ES-I3 (cell line): ENCODE data around the gene RPS6KA2.

Source experiments
- H3K36me3 ChIP-seq: 2 replicates; pipeline ENCODE4 v1.6.1; 2013; ENCODE audit warnings: mild to moderate bottlenecking, low read length, control low read depth, moderate library complexity; ENCODE audit not compliant: insufficient read depth
- H3K4me1 ChIP-seq: 2 replicates; pipeline ENCODE4 v1.6.1; 2013; ENCODE audit warnings: mild to moderate bottlenecking, control low read depth, low read length; ENCODE audit not compliant: insufficient read depth
- H3K9ac ChIP-seq: 2 replicates; pipeline ENCODE4 v1.6.1; 2013; ENCODE audit warnings: low read depth, mild to moderate bottlenecking, low read length, moderate library complexity
- H3K9me3 ChIP-seq: 2 replicates; pipeline ENCODE4 v1.6.1; 2013; ENCODE audit warnings: mild to moderate bottlenecking, low read length, moderate library complexity; ENCODE audit not compliant: control insufficient read depth, insufficient read depth

Gene RPS6KA2

GRCh38 chr6:166418691-166419143 is 208.3 kb downstream of the RPS6KA2 start:
- 0 out of 2 replicates have a peak, but pooled peaks cover 4% of the 10 kb centered on the region for H3K4me1 ChIP-seq
- no peak overlapping the region for H3K9ac ChIP-seq
- no peaks in the 10 kb centered on the region for H3K36me3 ChIP-seq
- H3K9me3 ChIP-seq = no peaks in the 10 kb centered on the region

DNA sequence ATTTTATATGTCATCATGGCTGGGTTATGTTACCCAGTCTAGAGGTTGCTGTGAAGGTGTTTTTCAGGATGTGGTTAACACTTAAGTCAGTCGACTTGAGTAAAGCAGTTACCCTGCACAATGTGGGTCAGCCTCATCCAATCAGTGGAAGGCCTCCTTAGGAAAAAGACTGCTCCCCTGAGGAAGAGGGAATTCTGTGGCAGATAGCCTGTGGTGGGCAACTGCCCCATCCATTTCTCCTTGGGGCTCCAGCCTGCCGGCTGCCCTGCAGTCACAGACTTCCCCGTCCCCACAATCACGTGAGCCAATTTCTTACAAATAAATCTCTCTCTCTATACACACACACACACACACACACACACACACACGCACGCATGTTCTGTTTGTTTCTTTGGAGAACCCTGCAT is 209.8 kb downstream of the RPS6KA2 start:
- Histone ChIP-seq H3K9me3 (no peaks in the 10 kb centered on the region), H3K36me3 (no peaks in the 10 kb centered on the region), H3K4me1 (0 out of 2 replicates have a peak, but pooled peaks cover 4% of the 10 kb centered on the region), H3K9ac (no peak overlapping the region)

- H3K36me3 ChIP-seq = no peaks in the 10 kb centered on the region
- no peaks in the 10 kb centered on the region for H3K4me1 ChIP-seq
- H3K9ac ChIP-seq = no peak overlapping the region
- no peaks in the 10 kb centered on the region for H3K9me3 ChIP-seq
Measured at GRCh38 chr6:166415833-166416347, 211.2 kb downstream of the RPS6KA2 start.

DNA sequence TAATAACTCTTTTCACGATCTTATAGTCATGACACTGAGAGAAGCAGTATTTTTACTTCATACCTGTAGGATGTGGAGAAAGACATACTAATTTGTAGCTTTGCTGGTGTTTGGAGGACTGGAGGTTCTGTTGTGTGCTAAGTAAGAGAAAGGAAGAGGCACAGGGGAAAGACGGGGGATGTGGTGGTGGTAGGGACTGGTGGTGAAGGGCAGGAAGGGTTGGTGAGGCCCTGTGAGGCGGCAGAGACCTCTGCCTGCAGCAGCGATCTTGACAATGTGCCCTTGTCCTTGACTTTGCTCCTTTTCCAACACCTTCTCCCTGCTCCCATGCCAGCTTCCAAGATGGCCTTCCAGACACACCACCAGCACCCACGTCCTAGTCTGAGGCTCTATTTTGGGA is 211.7 kb downstream of the RPS6KA2 start:
- H3K36me3 ChIP-seq = no peaks in the 10 kb centered on the region
- H3K4me1 ChIP-seq = peaks cover 3% of the 10 kb centered on the region
- H3K9me3 ChIP-seq = no peaks in the 10 kb centered on the region
- no peak overlapping the region for H3K9ac ChIP-seq

DNA sequence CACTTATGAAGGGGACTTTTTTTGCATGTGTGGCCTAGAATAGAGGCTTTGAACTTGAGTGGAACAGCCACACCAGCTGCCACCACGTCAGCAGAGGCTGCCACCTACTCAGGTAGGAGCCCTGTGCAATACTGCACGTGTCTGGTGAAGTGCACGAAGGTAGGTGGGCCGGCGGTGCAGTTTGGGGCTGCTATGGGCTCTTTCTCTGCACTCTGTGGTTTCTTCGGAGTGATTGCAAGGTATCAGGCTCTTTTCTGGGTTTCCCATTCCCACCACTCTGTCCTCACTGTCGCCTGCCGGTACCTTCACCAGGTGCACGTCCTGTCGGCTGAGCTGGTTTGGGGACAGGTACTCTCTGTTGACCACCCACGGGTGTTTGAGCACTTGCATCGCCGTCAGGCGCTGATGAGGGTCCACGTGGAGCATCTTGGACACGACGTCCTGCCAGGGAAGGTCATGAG is 213.5 kb downstream of the RPS6KA2 start:
- Histone ChIP-seq H3K4me1 (peaks cover 13% of the 10 kb centered on the region), H3K9me3 (no peaks in the 10 kb centered on the region), H3K36me3 (no peaks in the 10 kb centered on the region), H3K9ac (no peak overlapping the region)

DNA sequence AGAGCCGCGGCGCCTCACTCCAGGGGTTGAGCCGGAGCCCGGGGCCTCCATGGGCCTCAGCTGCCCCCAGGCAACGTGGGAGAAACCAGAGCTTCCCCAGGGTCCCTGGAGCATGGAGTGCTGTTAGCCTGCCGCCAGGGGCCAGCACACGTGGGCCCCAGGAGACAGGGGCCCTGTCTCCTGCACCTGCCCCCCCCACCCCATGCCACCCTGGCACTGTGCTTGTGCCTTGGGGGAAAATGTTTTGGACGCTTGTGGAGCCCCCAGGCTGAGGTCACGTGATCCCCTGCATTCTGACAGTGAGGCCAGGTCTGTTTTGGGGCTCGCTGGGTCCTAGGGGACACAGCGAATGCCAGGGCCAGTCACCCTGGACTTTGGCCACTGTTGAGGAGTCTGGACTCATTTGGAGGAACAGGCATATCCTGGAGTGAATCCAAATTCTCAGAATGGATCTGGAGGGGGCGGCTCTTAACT is 214.1 kb downstream of the RPS6KA2 start:
- Histone ChIP-seq H3K9me3 (no peaks in the 10 kb centered on the region), H3K36me3 (no peaks in the 10 kb centered on the region), H3K4me1 (peaks cover 13% of the 10 kb centered on the region), H3K9ac (no peak overlapping the region)

DNA sequence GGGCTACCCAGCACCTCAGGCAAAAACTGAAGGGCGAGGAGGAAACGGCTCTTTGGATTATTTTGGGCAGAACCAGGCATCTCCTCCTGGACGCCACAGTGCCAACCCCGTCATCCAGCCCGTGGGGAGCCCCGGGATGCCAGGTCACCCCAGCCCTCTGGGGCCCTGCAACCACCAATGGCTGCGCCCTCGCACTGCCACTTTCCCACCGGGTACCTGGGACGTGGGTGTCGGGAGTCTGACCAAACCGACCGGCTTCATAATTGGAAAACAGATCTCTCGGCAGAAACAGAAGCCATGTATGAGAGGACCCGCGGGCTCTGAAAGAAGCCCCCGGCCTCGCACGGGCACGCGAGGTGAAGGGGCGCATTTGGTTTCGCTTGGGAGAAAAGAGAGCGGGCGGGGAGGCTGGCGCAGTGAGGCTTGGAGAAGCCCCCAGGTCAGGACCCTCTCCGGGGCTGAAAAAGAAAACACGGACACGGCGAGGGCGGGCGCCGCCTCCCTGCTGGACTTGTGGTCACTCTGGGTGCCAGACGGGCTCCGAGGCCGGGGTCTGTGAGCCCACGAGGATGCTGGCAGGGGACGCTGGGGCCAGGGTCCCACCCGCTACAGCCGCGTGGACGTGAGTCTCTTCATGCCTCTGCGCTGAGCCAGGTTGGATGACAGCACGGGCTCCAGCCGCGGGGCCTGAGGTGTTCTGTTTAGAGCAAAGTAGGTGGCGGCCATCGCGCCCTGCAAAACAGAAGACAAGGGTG is 214.7 kb downstream of the RPS6KA2 start:
- Histone ChIP-seq H3K4me1 (peaks cover 13% of the 10 kb centered on the region), H3K36me3 (no peaks in the 10 kb centered on the region), H3K9me3 (no peaks in the 10 kb centered on the region), H3K9ac (no peak overlapping the region)

- H3K36me3 ChIP-seq = no peaks in the 10 kb centered on the region
- H3K9ac ChIP-seq = no peak overlapping the region
- peaks cover 13% of the 10 kb centered on the region for H3K4me1 ChIP-seq
- H3K9me3 ChIP-seq = no peaks in the 10 kb centered on the region
Measured at GRCh38 chr6:166411721-166412151, 215.3 kb downstream of the RPS6KA2 start.

DNA sequence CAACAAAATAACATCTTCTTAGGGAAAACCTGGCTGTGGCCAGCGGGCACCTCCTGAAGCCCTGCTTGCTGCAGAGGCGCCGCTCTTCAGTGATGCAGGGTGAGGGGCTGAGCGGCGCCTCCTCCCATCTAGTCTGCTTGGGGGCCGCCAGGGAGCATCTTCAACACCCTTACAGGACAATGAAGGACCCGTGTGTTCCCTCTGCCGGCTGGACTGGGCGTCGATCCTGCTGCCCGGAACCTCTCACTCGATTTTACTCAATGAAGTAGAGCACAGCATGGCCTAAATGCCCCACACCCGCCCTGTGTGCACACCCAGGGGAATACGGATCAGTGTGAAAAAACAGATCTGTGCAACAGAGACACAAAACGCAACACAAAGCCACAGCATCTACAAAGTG is 215.8 kb downstream of the RPS6KA2 start:
- H3K4me1 ChIP-seq = peaks cover 13% of the 10 kb centered on the region
- no peaks in the 10 kb centered on the region for H3K9me3 ChIP-seq
- H3K36me3 ChIP-seq = no peaks in the 10 kb centered on the region
- H3K9ac ChIP-seq = no peak overlapping the region

GRCh38 chr6:166410426-166410935 is 216.6 kb downstream of the RPS6KA2 start:
- H3K9ac ChIP-seq = no peak overlapping the region
- no peaks in the 10 kb centered on the region for H3K36me3 ChIP-seq
- H3K4me1 ChIP-seq = peaks cover 13% of the 10 kb centered on the region
- H3K9me3 ChIP-seq = no peaks in the 10 kb centered on the region

- Histone ChIP-seq H3K9ac (no peak overlapping the region), H3K36me3 (no peaks in the 10 kb centered on the region), H3K9me3 (no peaks in the 10 kb centered on the region)
Measured at GRCh38 chr6:166408936-166409755, 217.9 kb downstream of the RPS6KA2 start.

GRCh38 chr6:166406197-166406596 is 220.9 kb downstream of the RPS6KA2 start:
- Histone ChIP-seq H3K36me3 (no peaks in the 10 kb centered on the region), H3K9ac (no peak overlapping the region), H3K9me3 (no peaks in the 10 kb centered on the region), H3K4me1 (peaks cover 13% of the 10 kb centered on the region)

More at GRCh38 chr6:166408936-166409755, 217.9 kb downstream of the RPS6KA2 start:
- H3K4me1 ChIP-seq = peaks cover 13% of the 10 kb centered on the region

GRCh38 chr6:166405386-166405785 is 221.7 kb downstream of the RPS6KA2 start:
- Histone ChIP-seq H3K4me1 (peaks cover 10% of the 10 kb centered on the region), H3K9ac (no peak overlapping the region), H3K36me3 (no peaks in the 10 kb centered on the region), H3K9me3 (no peaks in the 10 kb centered on the region)

DNA sequence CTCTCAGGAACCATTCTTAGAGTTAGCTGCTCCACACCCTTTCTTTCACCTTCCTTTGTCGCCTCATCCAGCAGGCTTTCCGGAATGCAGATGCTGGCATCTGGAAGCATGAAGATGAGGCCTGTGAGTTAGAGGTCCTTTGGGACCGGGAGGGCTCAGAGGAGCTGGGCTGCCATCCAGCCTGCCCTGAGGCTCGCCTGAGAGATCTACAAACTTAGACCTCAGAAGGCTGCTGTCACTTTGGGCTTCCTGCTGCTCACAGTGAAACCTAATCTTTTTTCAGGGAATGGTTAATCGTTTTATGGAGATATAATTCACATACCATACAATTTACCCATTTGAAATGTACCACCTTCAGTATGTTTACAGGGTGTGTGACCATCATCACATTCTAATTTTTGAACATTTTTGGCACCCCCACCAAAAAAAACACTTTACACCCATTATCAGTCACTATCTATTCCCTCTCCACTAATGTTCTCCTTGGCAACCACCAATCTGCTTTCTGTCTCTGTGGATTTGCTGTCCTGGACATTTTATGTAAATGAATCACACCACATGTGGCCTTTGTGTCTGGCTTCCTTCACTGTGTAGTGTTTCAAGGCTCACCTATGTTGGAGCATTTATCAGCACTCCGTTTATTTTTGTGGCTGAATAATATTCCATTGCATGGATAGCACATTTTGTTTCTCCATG is 224.3 kb downstream of the RPS6KA2 start:
- Histone ChIP-seq H3K9me3 (no peaks in the 10 kb centered on the region), H3K4me1 (no peaks in the 10 kb centered on the region), H3K9ac (no peak overlapping the region), H3K36me3 (no peaks in the 10 kb centered on the region)
